Type B pancreatic cell (in vitro differentiated cells): ENCODE measurements around the gene TLX1. TPM values are rescaled to one million over a fixed set of nuclear protein-coding genes. Genes with fewer than 3 reads are reported as not detected.

Experiments
- DNase-seq: peaks from one replicate; pipeline ENCODE4 v3.0.0; 2021; ENCODE audit warnings: mixed read lengths; ENCODE audit not compliant: unreplicated experiment; ENCODE audit errors: extremely low spot score
- H3K27ac Mint-ChIP-seq: 2 replicates; pipeline ENCODE4 v1.8.0; 2021; ENCODE audit warnings: mild to moderate bottlenecking, mixed read lengths
- H3K27me3 Mint-ChIP-seq: 2 replicates; pipeline ENCODE4 v1.8.0; 2021; ENCODE audit warnings: mixed read lengths
- H3K36me3 Mint-ChIP-seq: 2 replicates; pipeline ENCODE4 v1.8.0; 2021; ENCODE audit warnings: mixed read lengths
- H3K4me1 Mint-ChIP-seq: one replicate; pipeline ENCODE4 v1.8.0; 2021; ENCODE audit warnings: mixed read lengths; ENCODE audit not compliant: unreplicated experiment
- H3K4me3 Mint-ChIP-seq: 2 replicates; pipeline ENCODE4 v1.8.0; 2021; ENCODE audit warnings: mild to moderate bottlenecking, mixed read lengths
- H3K9me3 Mint-ChIP-seq: 2 replicates; pipeline ENCODE4 v1.8.0; 2021; ENCODE audit warnings: mixed read lengths
- total RNA-seq: library from RNA; stranded (reverse); gene quantifications from 2 replicates; pipeline ENCODE4 v1.2.1, GENCODE V29; 2021; ENCODE audit warnings: low replicate concordance
- TF ChIP-seq, protein P1 (sequence below): fragments of 200-600 bp; sonication (generic); conservative IDR thresholded peaks from 2 replicates; pipeline ENCODE4 v1.5.0; 2021; ENCODE audit warnings: antibody characterized with exemption, mild to moderate bottlenecking

The TLX1 gene
- total RNA-seq, 1 donor from 2014 or later, result 0.17 TPM

DNA sequence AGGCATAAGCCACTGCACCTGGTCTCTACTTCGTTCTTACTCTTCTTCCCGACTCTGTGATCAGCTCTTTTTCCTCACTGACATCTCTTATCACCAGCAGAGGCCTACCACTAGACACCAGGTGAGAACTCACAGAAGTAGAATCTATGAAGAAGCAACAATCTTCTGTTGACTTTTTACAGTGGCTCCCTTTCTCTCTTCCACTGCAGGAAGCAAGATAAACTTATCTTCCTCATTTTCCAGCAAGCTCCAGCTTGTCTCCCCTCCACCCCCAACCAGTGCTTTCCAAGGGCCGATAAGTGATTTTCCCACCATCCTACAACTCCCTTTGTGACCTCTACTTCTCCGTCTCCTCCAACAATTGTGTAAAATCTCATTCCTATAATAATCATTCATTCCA is 45.5 kb downstream of the TLX1 start:
- DNase-seq, result no peak
- TF ChIP-seq, protein P1, sequence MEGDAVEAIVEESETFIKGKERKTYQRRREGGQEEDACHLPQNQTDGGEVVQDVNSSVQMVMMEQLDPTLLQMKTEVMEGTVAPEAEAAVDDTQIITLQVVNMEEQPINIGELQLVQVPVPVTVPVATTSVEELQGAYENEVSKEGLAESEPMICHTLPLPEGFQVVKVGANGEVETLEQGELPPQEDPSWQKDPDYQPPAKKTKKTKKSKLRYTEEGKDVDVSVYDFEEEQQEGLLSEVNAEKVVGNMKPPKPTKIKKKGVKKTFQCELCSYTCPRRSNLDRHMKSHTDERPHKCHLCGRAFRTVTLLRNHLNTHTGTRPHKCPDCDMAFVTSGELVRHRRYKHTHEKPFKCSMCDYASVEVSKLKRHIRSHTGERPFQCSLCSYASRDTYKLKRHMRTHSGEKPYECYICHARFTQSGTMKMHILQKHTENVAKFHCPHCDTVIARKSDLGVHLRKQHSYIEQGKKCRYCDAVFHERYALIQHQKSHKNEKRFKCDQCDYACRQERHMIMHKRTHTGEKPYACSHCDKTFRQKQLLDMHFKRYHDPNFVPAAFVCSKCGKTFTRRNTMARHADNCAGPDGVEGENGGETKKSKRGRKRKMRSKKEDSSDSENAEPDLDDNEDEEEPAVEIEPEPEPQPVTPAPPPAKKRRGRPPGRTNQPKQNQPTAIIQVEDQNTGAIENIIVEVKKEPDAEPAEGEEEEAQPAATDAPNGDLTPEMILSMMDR, result no peak
- peaks cover 9% of the 10 kb centered on the region for H3K9me3 Mint-ChIP-seq
- H3K4me3 Mint-ChIP-seq, result no peak overlapping the region
- peaks cover 55% of the 10 kb centered on the region for H3K27me3 Mint-ChIP-seq
- H3K4me1 Mint-ChIP-seq, result no peaks in the 10 kb centered on the region
- no peaks in the 10 kb centered on the region for H3K36me3 Mint-ChIP-seq
- no peak overlapping the region for H3K27ac Mint-ChIP-seq

DNA sequence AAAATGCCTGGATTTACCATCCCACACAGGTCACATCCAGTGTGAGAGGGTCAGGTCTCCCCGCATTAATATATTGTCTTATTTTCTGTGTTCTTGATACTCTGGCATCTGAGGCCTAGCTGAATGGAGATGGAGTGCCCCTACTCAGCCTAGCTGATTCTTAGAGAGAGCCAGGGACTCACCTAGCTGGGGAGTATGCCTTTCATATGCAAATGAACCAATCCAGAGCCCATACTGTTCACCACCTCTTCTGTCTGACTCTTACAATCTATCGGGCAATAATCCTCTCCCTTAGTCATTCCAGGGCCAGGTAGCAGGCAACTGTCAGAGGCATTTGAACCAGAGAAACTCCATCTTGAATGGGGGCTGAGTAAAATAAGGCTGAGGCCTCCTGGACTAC is 51.8 kb downstream of the TLX1 start:
- H3K4me3 Mint-ChIP-seq, result no peak overlapping the region

DNA sequence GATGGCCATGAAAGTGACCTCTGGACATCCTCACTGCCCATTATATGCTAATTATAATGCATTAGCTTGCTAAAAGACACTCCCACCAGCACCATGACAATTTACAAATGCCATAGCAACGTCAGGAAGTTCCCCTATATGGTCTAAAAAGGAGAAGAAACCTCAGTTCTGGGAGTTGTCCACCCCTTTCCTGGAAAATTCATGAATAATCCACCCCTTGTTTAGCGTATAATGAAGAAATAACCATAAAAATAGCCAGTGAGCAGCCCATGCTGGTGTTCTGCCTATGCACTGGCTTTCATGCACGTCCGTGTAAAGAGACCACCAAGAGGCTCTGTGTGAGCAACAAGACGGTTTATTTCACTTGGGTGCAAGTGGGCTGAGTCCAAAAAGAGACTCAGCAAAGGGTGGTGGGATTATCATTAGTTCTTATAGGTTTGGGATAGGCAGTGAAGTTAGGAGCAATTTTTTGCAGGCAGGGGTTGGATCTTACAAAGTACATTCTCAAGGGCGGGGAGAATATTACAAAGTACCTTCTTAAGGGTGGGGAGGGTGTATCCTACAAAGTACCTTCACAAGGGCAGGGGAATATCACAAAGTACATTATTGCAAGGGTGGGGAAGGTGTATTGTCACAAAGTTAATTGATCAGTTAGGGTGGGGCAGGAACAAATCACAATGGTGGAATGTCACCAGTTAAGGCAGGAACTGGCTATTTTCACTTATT is 52.5 kb downstream of the TLX1 start:
- Mint-ChIP-seq H3K4me1 (no peaks in the 10 kb centered on the region), H3K27ac (peak overlapping the region; percentile 29), H3K36me3 (no peaks in the 10 kb centered on the region), H3K4me3 (no peak overlapping the region), H3K27me3 (peaks cover 23% of the 10 kb centered on the region), H3K9me3 (peaks cover 4% of the 10 kb centered on the region)
- TF ChIP-seq, protein P1, result no peak
- DNase-seq, result no peak

More for the DNA sequence above, 51.8 kb downstream of the TLX1 start:
- H3K36me3 Mint-ChIP-seq, result no peaks in the 10 kb centered on the region
- peaks cover 4% of the 10 kb centered on the region for H3K9me3 Mint-ChIP-seq
- DNase-seq, result no peak
- H3K27me3 Mint-ChIP-seq, result peaks cover 30% of the 10 kb centered on the region
- no peaks in the 10 kb centered on the region for H3K4me1 Mint-ChIP-seq
- TF ChIP-seq, protein P1, result no peak
- no peak overlapping the region for H3K27ac Mint-ChIP-seq

Other genes with a start within 250 kb of the TLX1 start
- 22.0 and 46.1 TPM in 2 replicates for gene SLF2, start 218.3 kb upstream of the TLX1 start, total RNA-seq
- gene SEMA4G, start 161.8 kb upstream of the TLX1 start, total RNA-seq, result 28.0 and 46.0 TPM in 2 replicates
- gene MRPL43, start 143.8 kb upstream of the TLX1 start, total RNA-seq, result 69.7 and 74.2 TPM in 2 replicates
- 11.3 and 19.2 TPM in 2 replicates for gene TWNK, start 143.8 kb upstream of the TLX1 start, total RNA-seq
- 50.2 and 86.6 TPM in 2 replicates for gene LZTS2, start 131.5 kb upstream of the TLX1 start, total RNA-seq
- gene PDZD7, start 100.2 kb upstream of the TLX1 start, total RNA-seq, result 1.4 and 2.0 TPM in 2 replicates
- gene SFXN3, start 100.1 kb upstream of the TLX1 start, total RNA-seq, result 15.3 and 25.7 TPM in 2 replicates
- 6.9 and 17.1 TPM in 2 replicates for gene KAZALD1, start 69.3 kb upstream of the TLX1 start, total RNA-seq
- 4.7 TPM in 1 of 2 replicates, not detected in the other for gene LBX1, start 98.2 kb downstream of the TLX1 start, total RNA-seq
- gene BTRC, start 222.9 kb downstream of the TLX1 start, total RNA-seq, result 25.9 and 35.2 TPM in 2 replicates